MM.1S (cell line): ENCODE results near the gene TTC28.
"Not testable (repeated sequence)": the region's sequence is repeated elsewhere in the genome, so short reads cannot be mapped to it uniquely, and the experiment has no call there.

Source experiments
- DNase-seq: peaks from one replicate; pipeline ENCODE4 v3.0.0-alpha.2; 2015
- H2AFZ ChIP-seq: fragments of 300-600 bp; sonication (generic); 2 replicates; pipeline ENCODE4 v1.6.0; 2016; ENCODE audit warnings: antibody characterized with exemption, low read length
- H3F3A ChIP-seq: fragments of 300-600 bp; sonication (generic); 2 replicates; pipeline ENCODE4 v1.6.1; 2016; ENCODE audit warnings: mild to moderate bottlenecking, antibody characterized with exemption, low read length, moderate library complexity, mixed read lengths; ENCODE audit not compliant: insufficient read depth
- H3K27ac ChIP-seq: fragments of 300-600 bp; sonication (generic); 2 replicates; pipeline ENCODE4 v1.5.1; 2016; ENCODE audit warnings: mild to moderate bottlenecking, low read length
- H3K27me3 ChIP-seq: fragments of 300-600 bp; sonication (generic); replicated peaks from 2 replicates; pipeline ENCODE4 v1.6.0; 2016; ENCODE audit warnings: low read length; ENCODE audit not compliant: insufficient read depth
- H3K36me3 ChIP-seq: fragments of 300-600 bp; sonication (generic); replicated peaks from 2 replicates; pipeline ENCODE4 v1.6.1; 2016; ENCODE audit warnings: mild to moderate bottlenecking, low read length, mixed read lengths; ENCODE audit not compliant: insufficient read depth
- H3K4me1 ChIP-seq: fragments of 300-600 bp; sonication (generic); 2 replicates; pipeline ENCODE4 v1.6.1; 2016; ENCODE audit warnings: low read length, mixed read lengths
- H3K4me2 ChIP-seq: fragments of 300-600 bp; sonication (generic); 2 replicates; pipeline ENCODE4 v1.6.0; 2016; ENCODE audit warnings: low read depth, low read length
- H3K4me3 ChIP-seq: fragments of 300-600 bp; sonication (generic); 2 replicates; pipeline ENCODE4 v1.5.1; 2016; ENCODE audit warnings: low read length, mixed read lengths
- H3K79me2 ChIP-seq: fragments of 300-600 bp; sonication (generic); 2 replicates; pipeline ENCODE4 v1.6.1; 2016; ENCODE audit warnings: mixed run types, low read length, mixed read lengths
- H3K9ac ChIP-seq: fragments of 300-600 bp; sonication (generic); 2 replicates; pipeline ENCODE4 v1.6.1; 2016; ENCODE audit warnings: low read length, mixed read lengths
- H3K9me2 ChIP-seq: fragments of 300-600 bp; sonication (generic); replicated peaks from 2 replicates; pipeline ENCODE4 v1.6.1; 2016; ENCODE audit warnings: mild to moderate bottlenecking, low read length, mixed read lengths; ENCODE audit not compliant: insufficient read depth
- H3K9me3 ChIP-seq: fragments of 300-600 bp; sonication (generic); replicated peaks from 2 replicates; pipeline ENCODE4 v1.6.1; 2016; ENCODE audit warnings: mild to moderate bottlenecking, low read length, mixed read lengths; ENCODE audit not compliant: insufficient read depth
- H4K20me1 ChIP-seq: fragments of 300-600 bp; sonication (generic); 2 replicates; pipeline ENCODE4 v1.6.1; 2016; ENCODE audit warnings: mild to moderate bottlenecking, low read length, moderate library complexity, mixed read lengths; ENCODE audit not compliant: insufficient read depth
- EZH2 ChIP-seq: fragments of 300-600 bp; sonication (generic); optimal IDR thresholded peaks from 2 replicates; pipeline ENCODE3; 2017; ENCODE audit warnings: low read depth, mild to moderate bottlenecking, antibody characterized with exemption, low read length, mixed read lengths
- EZH2phosphoT487 ChIP-seq: fragments of 300-600 bp; sonication (generic); IDR thresholded peaks from 2 replicates; pipeline ENCODE4 v1.6.1; 2018; ENCODE audit warnings: antibody characterized with exemption, low read length
- TF ChIP-seq, protein P1 (sequence below): fragments of 300-600 bp; sonication (generic); IDR thresholded peaks from 2 replicates; pipeline ENCODE4 v1.5.1; 2016; ENCODE audit warnings: antibody characterized with exemption, low read length, mixed read lengths

The TTC28 gene

DNA sequence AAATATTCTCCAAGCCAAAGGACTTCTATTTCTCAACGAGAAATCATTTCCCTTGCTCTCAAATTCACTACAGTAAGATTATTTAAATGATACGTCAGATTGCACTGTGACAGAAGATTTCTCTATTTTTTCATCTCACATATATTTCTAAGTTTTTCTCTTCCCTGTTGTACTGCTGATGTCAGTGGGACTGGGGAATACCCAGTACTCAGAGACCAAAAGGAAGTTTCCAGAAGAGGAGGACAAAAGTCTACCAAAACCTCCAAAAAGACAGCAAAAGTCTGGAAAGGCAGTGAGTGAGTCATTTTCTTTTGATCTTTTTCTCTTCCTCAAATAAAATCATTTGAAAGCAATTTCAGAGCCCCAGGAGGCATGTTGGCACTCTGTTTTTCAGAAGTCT lies 610.8 kb downstream of the TTC28 start:
- Histone ChIP-seq H3K9me3 (no peaks in the 10 kb centered on the region), H3K4me1 (no peaks in the 10 kb centered on the region), H3K79me2 (no peaks in the 10 kb centered on the region), H3K27ac (no peak overlapping the region), H3K9me2 (no peaks in the 10 kb centered on the region), H3K36me3 (no peaks in the 10 kb centered on the region), H4K20me1 (no peaks in the 10 kb centered on the region), H3F3A (no peaks in the 10 kb centered on the region), H3K27me3 (no peaks in the 10 kb centered on the region), H3K9ac (no peak overlapping the region), H2AFZ (no peak overlapping the region), H3K4me3 (no peak overlapping the region), H3K4me2 (no peak overlapping the region)
- DNase-seq, result no peak
- TF ChIP-seq EZH2 (no peak), EZH2phosphoT487 (no peak)
- TF ChIP-seq, protein P1, sequence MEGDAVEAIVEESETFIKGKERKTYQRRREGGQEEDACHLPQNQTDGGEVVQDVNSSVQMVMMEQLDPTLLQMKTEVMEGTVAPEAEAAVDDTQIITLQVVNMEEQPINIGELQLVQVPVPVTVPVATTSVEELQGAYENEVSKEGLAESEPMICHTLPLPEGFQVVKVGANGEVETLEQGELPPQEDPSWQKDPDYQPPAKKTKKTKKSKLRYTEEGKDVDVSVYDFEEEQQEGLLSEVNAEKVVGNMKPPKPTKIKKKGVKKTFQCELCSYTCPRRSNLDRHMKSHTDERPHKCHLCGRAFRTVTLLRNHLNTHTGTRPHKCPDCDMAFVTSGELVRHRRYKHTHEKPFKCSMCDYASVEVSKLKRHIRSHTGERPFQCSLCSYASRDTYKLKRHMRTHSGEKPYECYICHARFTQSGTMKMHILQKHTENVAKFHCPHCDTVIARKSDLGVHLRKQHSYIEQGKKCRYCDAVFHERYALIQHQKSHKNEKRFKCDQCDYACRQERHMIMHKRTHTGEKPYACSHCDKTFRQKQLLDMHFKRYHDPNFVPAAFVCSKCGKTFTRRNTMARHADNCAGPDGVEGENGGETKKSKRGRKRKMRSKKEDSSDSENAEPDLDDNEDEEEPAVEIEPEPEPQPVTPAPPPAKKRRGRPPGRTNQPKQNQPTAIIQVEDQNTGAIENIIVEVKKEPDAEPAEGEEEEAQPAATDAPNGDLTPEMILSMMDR, result no peak

- no peak for DNase-seq
- H3K9ac ChIP-seq, result no peak overlapping the region
These were observed 614.7 kb downstream of the TTC28 start for GRCh38 chr22:28064920-28065319.

GRCh38 chr22:28063656-28064055 lies 616.0 kb downstream of the TTC28 start:
- no peaks in the 10 kb centered on the region for H3K9me3 ChIP-seq
- no peak for DNase-seq
- H3K4me2 ChIP-seq, result no peak overlapping the region
- no peak for TF ChIP-seq EZH2phosphoT487
- TF ChIP-seq EZH2, result no peak
- TF ChIP-seq, protein P1, result no peak
- H3K4me3 ChIP-seq, result no peak overlapping the region
- no peak overlapping the region for H3K27ac ChIP-seq
- H3F3A ChIP-seq, result no peaks in the 10 kb centered on the region
- no peaks in the 10 kb centered on the region for H3K36me3 ChIP-seq
- H3K27me3 ChIP-seq, result no peaks in the 10 kb centered on the region
- H3K9ac ChIP-seq, result no peak overlapping the region
- H3K4me1 ChIP-seq, result no peaks in the 10 kb centered on the region
- no peaks in the 10 kb centered on the region for H4K20me1 ChIP-seq
- no peaks in the 10 kb centered on the region for H3K9me2 ChIP-seq
- H3K79me2 ChIP-seq, result no peaks in the 10 kb centered on the region
- H2AFZ ChIP-seq, result no peak overlapping the region

More at GRCh38 chr22:28064920-28065319, 614.7 kb downstream of the TTC28 start:
- H3F3A ChIP-seq, result no peaks in the 10 kb centered on the region
- H3K79me2 ChIP-seq, result no peaks in the 10 kb centered on the region
- no peak for TF ChIP-seq EZH2
- TF ChIP-seq, protein P1, result no peak
- TF ChIP-seq EZH2phosphoT487, result no peak
- no peaks in the 10 kb centered on the region for H3K36me3 ChIP-seq
- H3K27me3 ChIP-seq, result no peaks in the 10 kb centered on the region
- no peak overlapping the region for H3K4me3 ChIP-seq
- H3K4me2 ChIP-seq, result no peak overlapping the region
- H4K20me1 ChIP-seq, result no peaks in the 10 kb centered on the region
- no peaks in the 10 kb centered on the region for H3K9me2 ChIP-seq
- H2AFZ ChIP-seq, result no peak overlapping the region
- H3K4me1 ChIP-seq, result no peaks in the 10 kb centered on the region
- H3K27ac ChIP-seq, result no peak overlapping the region
- no peaks in the 10 kb centered on the region for H3K9me3 ChIP-seq

GRCh38 chr22:28060594-28060993 lies 619.0 kb downstream of the TTC28 start:
- not testable (repeated sequence) for H3F3A ChIP-seq

More at GRCh38 chr22:28060594-28060993, 619.0 kb downstream of the TTC28 start:
- H4K20me1 ChIP-seq, DNase-seq, H3K9me2 ChIP-seq, H3K9ac ChIP-seq, H3K79me2 ChIP-seq, H3K4me2 ChIP-seq, H3K9me3 ChIP-seq, H3K36me3 ChIP-seq, H3K27me3 ChIP-seq, H3K4me3 ChIP-seq, H2AFZ ChIP-seq, H3K4me1 ChIP-seq, H3K27ac ChIP-seq: not testable (repeated sequence)
